GM12875 (cell line): Measurements from ENCODE around the gene SHB.

Experiments
- H3K4me3 ChIP-seq: one replicate; pipeline ENCODE4 v1.5.1; 2011; ENCODE audit warnings: low read depth, low read length, control low read depth
- CTCF ChIP-seq: IDR thresholded peaks from 2 replicates; pipeline ENCODE4 v1.5.1; 2011; ENCODE audit warnings: low read depth, mild to moderate bottlenecking, control low read depth, inconsistent platforms, low read length, moderate library complexity, borderline replicate concordance; ENCODE audit not compliant: insufficient read depth

SHB gene

GRCh38 chr9:38096238-38096805, 27.3 kb upstream of the SHB start:
- no peak overlapping the region for H3K4me3 ChIP-seq
- TF ChIP-seq CTCF: no peak

GRCh38 chr9:38094165-38094564, 25.1 kb upstream of the SHB start:
- H3K4me3 ChIP-seq: no peak overlapping the region
- no peak for TF ChIP-seq CTCF

- TF ChIP-seq CTCF: no peak
- no peak overlapping the region for H3K4me3 ChIP-seq
Observed at GRCh38 chr9:38092656-38093055, 23.6 kb upstream of the SHB start.

GRCh38 chr9:38092200-38092524, 23.1 kb upstream of the SHB start:
- no peak for TF ChIP-seq CTCF
- no peak overlapping the region for H3K4me3 ChIP-seq

GRCh38 chr9:38091310-38092199, 22.5 kb upstream of the SHB start:
- H3K4me3 ChIP-seq: no peak overlapping the region
- no peak for TF ChIP-seq CTCF

- no peak overlapping the region for H3K4me3 ChIP-seq
- TF ChIP-seq CTCF: no peak
Observed at GRCh38 chr9:38090170-38090569, 21.1 kb upstream of the SHB start.
